GM18907 (cell line): ENCODE results near the gene CYP4V2.

ENCODE experiments used
- ATAC-seq: cut with Tn5 transposase; IDR thresholded peaks from one replicate; pipeline ENCODE4 v1.9.1; 2021; ENCODE audit warnings: mild to moderate bottlenecking, moderate library complexity; ENCODE audit not compliant: unreplicated experiment

The CYP4V2 gene

GRCh38 chr4:186188107-186188506, 3.3 kb upstream of the CYP4V2 start:
- ATAC-seq = no peak

- no peak for ATAC-seq
These were observed 1.7 kb upstream of the CYP4V2 start for GRCh38 chr4:186189656-186190055.

GRCh38 chr4:186190581-186191199, 677 bp upstream of the CYP4V2 start:
- ATAC-seq = peak; percentile 44

GRCh38 chr4:186192066-186192612, 772 bp downstream of the CYP4V2 start:
- ATAC-seq = peak; percentile 2

GRCh38 chr4:186193851-186194250, 2.5 kb downstream of the CYP4V2 start:
- ATAC-seq = no peak

- no peak for ATAC-seq
These were observed 4.7 kb downstream of the CYP4V2 start for GRCh38 chr4:186196063-186196462.

- no peak for ATAC-seq
These were observed 9.1 kb downstream of the CYP4V2 start for GRCh38 chr4:186200516-186200915.

- ATAC-seq = no peak
These were observed 9.6 kb downstream of the CYP4V2 start for GRCh38 chr4:186201010-186201409.

GRCh38 chr4:186201535-186202230, 10.3 kb downstream of the CYP4V2 start:
- peak; percentile 75 for ATAC-seq

GRCh38 chr4:186202490-186203140, 11.2 kb downstream of the CYP4V2 start:
- ATAC-seq = no peak

- ATAC-seq = no peak
These were observed 12.0 kb downstream of the CYP4V2 start for GRCh38 chr4:186203406-186203805.

GRCh38 chr4:186204103-186204559, 12.8 kb downstream of the CYP4V2 start:
- ATAC-seq = no peak

GRCh38 chr4:186204686-186205085, 13.3 kb downstream of the CYP4V2 start:
- no peak for ATAC-seq

- ATAC-seq = no peak
These were observed 13.8 kb downstream of the CYP4V2 start for GRCh38 chr4:186205156-186205555.

GRCh38 chr4:186216465-186217024, 25.2 kb downstream of the CYP4V2 start:
- ATAC-seq = no peak

GRCh38 chr4:186217733-186218293, 26.4 kb downstream of the CYP4V2 start:
- ATAC-seq = no peak

GRCh38 chr4:186221624-186222023, 30.3 kb downstream of the CYP4V2 start:
- ATAC-seq = no peak

- ATAC-seq = no peak
These were observed 34.5 kb downstream of the CYP4V2 start for GRCh38 chr4:186225848-186226247.

GRCh38 chr4:186226521-186227189, 35.3 kb downstream of the CYP4V2 start:
- no peak for ATAC-seq

- no peak for ATAC-seq
These were observed 35.9 kb downstream of the CYP4V2 start, which contains the start of gene KLKB1 for GRCh38 chr4:186227221-186227620. Gene KLKB1 (plus strand): TSS chr4:186227507. CDS start chr4:186228196, 689 bp downstream.
